ENCODE results near the gene UBAP2.

The UBAP2 gene

DNA sequence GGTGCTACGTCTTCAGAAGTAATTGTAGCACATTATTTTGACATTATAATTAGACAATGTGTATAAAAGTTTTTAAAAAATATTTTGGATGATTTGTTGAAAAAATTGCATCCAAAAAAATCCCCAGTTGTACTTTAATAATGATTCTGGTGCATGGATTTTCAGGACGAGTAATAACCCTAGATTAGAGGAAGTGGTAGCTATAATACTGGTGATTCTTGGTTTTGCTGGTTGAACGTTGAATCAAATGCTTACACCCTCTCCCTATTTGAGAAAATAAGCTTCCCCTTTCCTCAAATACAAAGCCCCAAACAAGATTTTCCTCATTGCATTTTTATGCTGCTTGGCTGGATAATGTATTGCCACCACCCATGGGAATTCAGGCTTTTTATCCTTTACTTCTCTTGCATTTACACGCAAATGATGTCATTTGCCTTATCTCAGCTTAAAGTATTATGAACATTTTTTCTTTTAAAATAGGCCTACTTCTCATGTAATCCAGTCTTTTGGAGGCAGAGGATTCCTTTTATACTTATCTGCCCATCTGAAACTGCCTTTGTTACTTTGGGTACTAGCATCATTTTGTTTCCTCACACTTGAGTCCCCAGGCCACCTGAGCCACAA is 145.4 kb downstream of the UBAP2 start:
- intact Hi-C loops (cut with DNase I; ENCODE audit: low total_unique reads), result no loop called here
- H3K27me3 ChIP-seq, result no peaks in the 10 kb centered on the region

DNA sequence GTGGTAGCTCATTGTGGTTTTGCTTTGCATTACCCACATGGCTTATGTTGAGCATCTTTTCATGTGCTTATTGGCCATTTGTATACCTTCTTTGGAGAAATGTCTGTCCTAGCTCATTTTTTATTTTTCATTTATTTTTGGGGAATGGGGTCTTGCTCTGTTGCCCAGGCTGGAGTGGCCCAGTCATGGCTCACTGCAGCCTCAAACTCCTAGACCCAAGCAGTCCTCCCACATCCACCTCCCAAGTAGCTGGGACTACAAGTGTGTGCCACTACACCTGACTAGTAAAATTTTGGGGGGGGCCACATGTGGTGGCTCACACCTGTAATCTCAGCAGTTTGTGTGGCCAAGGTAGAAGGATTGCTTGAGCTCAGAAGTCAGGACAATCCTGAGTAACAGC is 154.4 kb downstream of the UBAP2 start:
- intact Hi-C loops (cut with DNase I; ENCODE audit: low total_unique reads), result no loop called here
- Histone ChIP-seq H3K36me3 (peaks cover 3 to 15% (median 7%) of the 10 kb centered on the region in 3 donors), H3K27ac (no peak overlapping the region), H3K4me3 (no peak overlapping the region), H3K4me1 (no peaks in the 10 kb centered on the region), H3K27me3 (no peaks in the 10 kb centered on the region), H3K9me3 (no peaks in the 10 kb centered on the region)
- TF ChIP-seq, protein P1, sequence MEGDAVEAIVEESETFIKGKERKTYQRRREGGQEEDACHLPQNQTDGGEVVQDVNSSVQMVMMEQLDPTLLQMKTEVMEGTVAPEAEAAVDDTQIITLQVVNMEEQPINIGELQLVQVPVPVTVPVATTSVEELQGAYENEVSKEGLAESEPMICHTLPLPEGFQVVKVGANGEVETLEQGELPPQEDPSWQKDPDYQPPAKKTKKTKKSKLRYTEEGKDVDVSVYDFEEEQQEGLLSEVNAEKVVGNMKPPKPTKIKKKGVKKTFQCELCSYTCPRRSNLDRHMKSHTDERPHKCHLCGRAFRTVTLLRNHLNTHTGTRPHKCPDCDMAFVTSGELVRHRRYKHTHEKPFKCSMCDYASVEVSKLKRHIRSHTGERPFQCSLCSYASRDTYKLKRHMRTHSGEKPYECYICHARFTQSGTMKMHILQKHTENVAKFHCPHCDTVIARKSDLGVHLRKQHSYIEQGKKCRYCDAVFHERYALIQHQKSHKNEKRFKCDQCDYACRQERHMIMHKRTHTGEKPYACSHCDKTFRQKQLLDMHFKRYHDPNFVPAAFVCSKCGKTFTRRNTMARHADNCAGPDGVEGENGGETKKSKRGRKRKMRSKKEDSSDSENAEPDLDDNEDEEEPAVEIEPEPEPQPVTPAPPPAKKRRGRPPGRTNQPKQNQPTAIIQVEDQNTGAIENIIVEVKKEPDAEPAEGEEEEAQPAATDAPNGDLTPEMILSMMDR (IDR thresholded peaks at IDR 0.05), result no peak
- DNase-seq, result no peak

More for the DNA sequence above, 145.4 kb downstream of the UBAP2 start:
- TF ChIP-seq, protein P1 (IDR thresholded peaks at IDR 0.05), result no peak
- DNase-seq, result no peak
- peaks cover 0 to 32% (median 19%) of the 10 kb centered on the region in 4 donors for H3K4me1 ChIP-seq
- no peak overlapping the region for H3K4me3 ChIP-seq
- no peaks in the 10 kb centered on the region for H3K9me3 ChIP-seq
- H3K27ac ChIP-seq, result no peak overlapping the region
- peaks cover 22 to 28% (median 28%) of the 10 kb centered on the region in 3 donors for H3K36me3 ChIP-seq

DNA sequence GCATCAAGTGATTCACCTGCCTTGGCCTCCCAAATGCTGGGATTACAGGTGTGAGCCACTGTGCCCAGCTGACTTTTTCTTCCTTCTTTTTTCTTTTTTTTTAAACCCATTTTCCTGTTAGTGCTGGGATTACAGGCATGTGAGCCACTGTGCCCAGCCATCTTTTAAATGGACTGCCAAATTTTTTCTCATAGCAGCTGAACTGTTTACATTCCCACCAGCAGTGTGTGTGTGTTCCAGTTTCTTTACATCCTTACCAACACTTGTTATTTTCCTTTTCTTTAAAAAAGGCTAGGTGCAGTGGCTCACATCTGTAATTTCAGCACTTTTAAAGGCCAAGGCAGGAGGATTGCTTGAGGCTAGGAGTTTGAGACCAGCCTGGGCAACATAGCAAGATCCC is 154.8 kb downstream of the UBAP2 start:
- TF ChIP-seq, protein P1 (IDR thresholded peaks at IDR 0.05), result no peak
- DNase-seq, result no peak
- intact Hi-C loops (cut with DNase I; ENCODE audit: low total_unique reads), result no loop called here
- H3K4me3 ChIP-seq, result no peak overlapping the region
- peaks cover 0 to 12% (median 7%) of the 10 kb centered on the region in 3 donors for H3K36me3 ChIP-seq
- H3K27ac ChIP-seq, result no peak overlapping the region
- no peaks in the 10 kb centered on the region for H3K9me3 ChIP-seq
- no peaks in the 10 kb centered on the region for H3K4me1 ChIP-seq
- H3K27me3 ChIP-seq, result no peaks in the 10 kb centered on the region

DNA sequence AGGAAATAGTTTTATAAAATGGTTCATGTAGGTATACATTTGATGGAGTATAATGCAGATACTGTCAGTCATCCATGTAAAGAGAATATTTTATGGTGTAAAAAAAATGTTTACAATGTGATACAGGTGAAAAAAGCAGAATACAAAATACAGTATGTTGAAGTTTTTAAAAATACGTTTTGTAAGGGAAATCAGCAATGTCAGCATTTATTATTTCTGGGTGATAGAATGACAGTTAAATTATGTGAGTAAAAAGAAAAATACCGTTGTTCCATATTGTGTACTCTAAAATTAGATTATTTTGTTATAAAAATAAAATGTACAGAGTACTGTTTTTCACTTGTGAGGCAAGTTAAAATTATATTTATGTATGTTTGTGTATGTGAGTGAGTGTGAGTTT is 162.7 kb downstream of the UBAP2 start:
- DNase-seq, result no peak
- intact Hi-C loops (cut with DNase I; ENCODE audit: low total_unique reads), result no loop called here
- H3K36me3 ChIP-seq, result peaks cover 0 to 12% (median 7%) of the 10 kb centered on the region in 3 donors
- H3K4me3 ChIP-seq, result no peak overlapping the region
- TF ChIP-seq, protein P1 (IDR thresholded peaks at IDR 0.05), result no peak
- no peaks in the 10 kb centered on the region for H3K9me3 ChIP-seq
- H3K27me3 ChIP-seq, result no peaks in the 10 kb centered on the region
- no peak overlapping the region for H3K27ac ChIP-seq
- peaks cover 0 to 37% (median 18%) of the 10 kb centered on the region in 4 donors for H3K4me1 ChIP-seq

DNA sequence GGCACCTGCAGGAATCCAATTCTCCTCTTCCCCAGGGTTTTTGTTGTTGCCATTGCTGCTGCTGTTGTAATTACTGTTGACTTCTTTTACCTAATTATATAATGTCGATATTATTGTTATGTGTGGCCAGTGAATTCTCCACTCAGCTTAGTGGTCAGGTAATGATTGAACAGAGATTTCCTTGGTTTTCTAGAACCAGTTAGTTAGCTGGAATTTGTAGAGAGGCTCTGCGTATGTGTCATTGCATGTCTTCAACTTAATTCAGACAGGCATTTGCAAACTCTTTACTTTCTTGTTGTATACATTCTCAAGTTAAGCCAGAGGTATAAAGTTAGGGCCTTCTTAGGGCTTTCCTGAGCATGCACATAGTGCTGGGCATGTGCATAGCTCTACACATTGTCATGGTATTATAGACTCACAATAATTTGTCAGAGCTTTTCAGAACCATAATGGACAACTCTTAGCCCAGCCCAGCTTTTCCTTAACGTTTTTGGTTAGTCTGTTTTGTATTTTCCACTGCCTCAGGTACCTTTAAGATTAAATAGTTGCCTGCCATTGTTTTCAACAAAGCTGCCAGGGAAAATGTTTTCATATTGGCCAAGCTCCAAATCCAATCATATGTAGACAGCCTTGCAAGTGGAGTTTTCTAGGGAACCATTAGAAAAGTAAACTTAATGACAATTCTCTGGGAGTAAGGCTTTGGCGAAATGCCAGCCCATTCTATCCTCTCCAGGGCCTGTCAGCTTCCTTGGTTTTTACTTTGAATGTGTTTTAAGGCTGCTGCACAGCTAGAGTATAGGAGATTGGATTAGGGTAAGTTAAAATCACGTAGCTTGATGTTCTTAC is 163.6 kb downstream of the UBAP2 start:
- Histone ChIP-seq H3K27me3 (no peaks in the 10 kb centered on the region), H3K9me3 (no peaks in the 10 kb centered on the region), H3K27ac (no peak overlapping the region), H3K4me3 (no peak overlapping the region), H3K4me1 (peaks cover 0 to 42% (median 18%) of the 10 kb centered on the region in 4 donors), H3K36me3 (peaks cover 0 to 7% (median 6%) of the 10 kb centered on the region in 3 donors)
- no peak for DNase-seq
- intact Hi-C loops (cut with DNase I; ENCODE audit: low total_unique reads), result no loop called here
- TF ChIP-seq, protein P1 (IDR thresholded peaks at IDR 0.05), result no peak

Measured in tibial artery (tissue), 4 donors.